Keratinocyte (primary cell): ENCODE data around the gene DENND5B.

Experiments
- CTCF ChIP-seq, 3 experiments: IDR thresholded peaks in 1 of 3; conservative IDR thresholded peaks in 1 of 3; optimal IDR thresholded peaks in 1 of 3; 2 replicates in 2 of 3; 3 replicates in 1 of 3; pipeline versions ENCODE3 to v1.5.1; 2011; ENCODE audit warnings: low read length in 3 of 3, mild to moderate bottlenecking in 3 of 3, moderate library complexity in 2 of 3, control low read depth in 1 of 3, inconsistent platforms in 1 of 3; ENCODE audit not compliant: insufficient read depth in 2 of 3; ENCODE audit errors: extremely low read depth in 1 of 3
- EZH2 ChIP-seq: IDR thresholded peaks from one replicate; pipeline ENCODE4 v1.6.1; 2012; ENCODE audit warnings: inconsistent platforms, mild to moderate bottlenecking, low read length, moderate library complexity

GRCh38 chr12:31523306-31523705, 67.6 kb downstream of the DENND5B start:
- TF ChIP-seq CTCF (optimal IDR thresholded peaks at IDR 0.05 in 1 of 3, IDR thresholded peaks at IDR 0.05 in 1 of 3, conservative IDR thresholded peaks at IDR 0.05 in 1 of 3; ENCODE audit: extremely low read depth in 1 of 3, insufficient read depth in 2 of 3, low read length in 3 of 3): no peak
- TF ChIP-seq EZH2: no peak
